K562 (cell line): ENCODE measurements around the gene GBF1. TPM values are rescaled to one million over a fixed set of nuclear protein-coding genes. Genes with fewer than 3 reads are reported as not detected.
"Not testable (repeated sequence)": the region's sequence is repeated elsewhere in the genome, so short reads cannot be mapped to it uniquely, and the experiment has no call there.

ENCODE experiments used
- ATAC-seq: fragments of 200-7000 bp; cut with Tn5 transposase; 3 replicates; pipeline ENCODE4 v1.9.1; 2020; ENCODE audit warnings: moderate library complexity
- BruUV-seq: library from RNA; stranded (reverse); fragments of 400-500 nt; replicated peaks from 2 replicates; lab custom pipeline; 2021; lab: Mats Ljungman, UMichigan
- CTCF ChIA-PET: fragments of 300-600 bp; formaldehyde crosslinking; extraction: SDS; loops from one replicate; lab custom pipeline; 2021; ENCODE audit warnings: low intra/inter-chr PET ratio; lab: Yijun Ruan, JAX
- POLR2A ChIA-PET: fragments of 300-600, 350-650 bp; sonication (Branson Sonifier 250); formaldehyde crosslinking; extraction: SDS; loops from one replicate; lab custom pipeline; 2021; ENCODE audit warnings: antibody characterized with exemption, inconsistent platforms; lab: Yijun Ruan, JAX
- DNase-seq, 4 experiments: peaks; one replicate each; pipeline versions ENCODE4 v3.0.0 to v3.0.0-alpha.2; 2011 to 2018; ENCODE audit warnings: low spot score in 3 of 4, mixed read lengths in 3 of 4; ENCODE audit errors: extremely low read depth in 1 of 4
- FAIRE-seq: peaks from 2 replicates; lab custom pipeline; 2011; peaks lifted over from hg19 to GRCh38; lab: Jason Lieb, UNC
- H2AFZ ChIP-seq: 2 replicates; pipeline ENCODE4 v1.6.0; 2011; ENCODE audit warnings: low read depth, low read length, control low read depth, inconsistent platforms
- H3K27ac ChIP-seq: fragments of 200-600 bp; 3 replicates; pipeline ENCODE4 v1.8.0; 2011; ENCODE audit warnings: low read depth, mild to moderate bottlenecking, control low read depth, inconsistent platforms, low read length, moderate library complexity, mixed read lengths; ENCODE audit errors: extremely low read depth
- H3K27me3 ChIP-seq, 2 experiments: fragments of 300-600 bp in 1 of 2; 2 replicates in 1 of 2; 3 replicates in 1 of 2; pipeline versions ENCODE4 v1.6.0 to v1.8.0; 2011; ENCODE audit warnings: inconsistent platforms in 2 of 2, low read length in 2 of 2, mild to moderate bottlenecking in 1 of 2, mixed read lengths in 1 of 2, moderate library complexity in 1 of 2; ENCODE audit not compliant: control insufficient read depth in 2 of 2, insufficient read depth in 2 of 2
- H3K36me3 ChIP-seq: fragments of 300-600 bp; 3 replicates; pipeline ENCODE4 v1.8.0; 2011; ENCODE audit warnings: mild to moderate bottlenecking, low read length, inconsistent platforms; ENCODE audit not compliant: control insufficient read depth, insufficient read depth
- H3K4me1 ChIP-seq, 2 experiments: fragments of 200-600 bp in 1 of 2; replicated peaks in 1 of 2; 2 replicates in 1 of 2; 3 replicates in 1 of 2; pipeline versions ENCODE4 v1.5.1 to v1.8.0; 2011; ENCODE audit warnings: inconsistent platforms in 2 of 2, low read length in 2 of 2, mild to moderate bottlenecking in 1 of 2, mixed read lengths in 1 of 2, moderate library complexity in 1 of 2; ENCODE audit not compliant: control insufficient read depth in 2 of 2, insufficient read depth in 2 of 2
- H3K4me2 ChIP-seq: 2 replicates; pipeline ENCODE4 v1.6.1; 2011; ENCODE audit warnings: low read length, control low read depth, inconsistent platforms, mixed read lengths; ENCODE audit not compliant: insufficient read depth
- H3K4me3 ChIP-seq: fragments of 200-600 bp; sonication (generic), shearing (Covaris generic); 2 replicates; pipeline ENCODE4 v1.5.1; 2016; ENCODE audit warnings: control low read depth, inconsistent platforms
- H3K79me2 ChIP-seq: fragments of 200-600 bp; 3 replicates; pipeline ENCODE4 v1.8.0; 2011; ENCODE audit warnings: low read length, inconsistent platforms; ENCODE audit not compliant: control insufficient read depth, insufficient read depth
- H3K9ac ChIP-seq, 2 experiments: 2 replicates each; pipeline versions ENCODE4 v1.6.0 to v1.6.1; 2011; ENCODE audit warnings: low read depth in 2 of 2, low read length in 2 of 2, control low read depth in 1 of 2, inconsistent platforms in 1 of 2, mild to moderate bottlenecking in 1 of 2, mixed read lengths in 1 of 2; ENCODE audit not compliant: insufficient read depth in 1 of 2
- H3K9me1 ChIP-seq: one replicate; pipeline ENCODE4 v1.6.0; 2011; ENCODE audit warnings: inconsistent platforms, mild to moderate bottlenecking, low read length, moderate library complexity; ENCODE audit not compliant: control insufficient read depth, insufficient read depth
- H3K9me3 ChIP-seq: replicated peaks from 2 replicates; pipeline ENCODE4 v1.5.1; 2011; ENCODE audit warnings: low read depth, low read length, inconsistent platforms; ENCODE audit not compliant: control insufficient read depth, insufficient read depth
- H4K20me1 ChIP-seq: replicated peaks from 2 replicates; pipeline ENCODE4 v1.6.1; 2011; ENCODE audit warnings: low read length, inconsistent platforms, mixed read lengths; ENCODE audit not compliant: control insufficient read depth, insufficient read depth
- ARID1B ChIP-seq: fragments of 450-650 bp; IDR thresholded peaks from 2 replicates; pipeline ENCODE4 v1.6.1; 2016; ENCODE audit warnings: antibody characterized with exemption, mild to moderate bottlenecking, inconsistent platforms
- ATF3 ChIP-seq, 2 experiments: fragments of 450-650 bp in 1 of 2; sonication (generic) in 1 of 2; formaldehyde crosslinking in 1 of 2; IDR thresholded peaks in 1 of 2; conservative IDR thresholded peaks in 1 of 2; 2 replicates each; pipeline versions ENCODE4 v1.6.1 to v1.8.1; 2016 to 2023; ENCODE audit warnings: mild to moderate bottlenecking in 2 of 2, moderate library complexity in 2 of 2, inconsistent platforms in 1 of 2, missing genetic modification reagents in 1 of 2
- DPF2 ChIP-seq: fragments of 450-650 bp; IDR thresholded peaks from 2 replicates; pipeline ENCODE4 v1.6.1; 2016
- FOSL1 ChIP-seq: fragments of 200-800 bp; sonication (Bioruptor generic); conservative IDR thresholded peaks from 2 replicates; pipeline ENCODE4 v1.6.1; 2016; ENCODE audit warnings: missing genetic modification characterization, missing compliant biosample characterization
- ZEB2 ChIP-seq: fragments of 450-650 bp; IDR thresholded peaks from 2 replicates; pipeline ENCODE4 v1.6.1; 2016
- WGBS: fragments of 100-300 bp; shearing (Covaris generic); methylation state at CpG from one replicate; pipeline ENCODE4 v1.1.6; 2016; ENCODE audit warnings: low coverage, mixed read lengths; ENCODE audit not compliant: insufficient coverage; ENCODE audit errors: missing lambda C conversion rate; 5-methylcytosine and 5-hydroxymethylcytosine counted together
- in situ Hi-C: fragments of 300-500 bp; cut with MboI; formaldehyde crosslinking; loops from 4 replicates; pipeline ENCODE4 v1.15.0; 2018; ENCODE audit warnings: inconsistent platforms, mixed read lengths
- intact Hi-C: fragments of 100-400 bp; cut with micrococcal nuclease; formaldehyde crosslinking; loops from 2 replicates; pipeline ENCODE4 v1.14.2; 2022
- polyA plus RNA-seq, 8 experiments: library from polyadenylated mRNA; depleted of rRNA in 4 of 8; stranded (reverse) in 5 of 8; unstranded in 3 of 8; fragments of >200 nt; fragmentation: Nextera tagmentation in 2 of 8; fragmentation: Illumina TruSeq in 1 of 8; extraction: Ambion mirVana in 2 of 8; extraction: Trizol in 1 of 8; gene quantifications; 2 replicates each; pipeline versions ENCODE4 v1.2.1 to v1.2.3, GENCODE V29; 2011 to 2014; ENCODE audit warnings: inconsistent platforms in 1 of 8, missing spikeins in 1 of 8
- total RNA-seq, 7 experiments: library from RNA; depleted of rRNA in 6 of 7; stranded (reverse); fragments of >200 nt in 6 of 7; fragmentation: Illumina TruSeq in 2 of 7; extraction: Trizol in 2 of 7; gene quantifications; 2 replicates each; pipeline versions ENCODE4 v1.2.1 to v1.2.3, GENCODE V29; 2011 to 2021; ENCODE audit warnings: low replicate concordance in 1 of 7
- TF ChIP-seq, protein P1 (sequence below): fragments of 450-650 bp; conservative IDR thresholded peaks from 2 replicates; pipeline ENCODE4 v1.6.1; 2016; ENCODE audit warnings: missing genetic modification characterization, low read depth, mild to moderate bottlenecking, missing compliant biosample characterization, moderate library complexity

Gene GBF1
- total and polyA plus RNA-seq, 9 of the 15 experiments (the other 6 are each of a cell fraction or from before 2014, with no cell fraction given), result 0.69 to 28.0 (median 10.3) TPM

DNA sequence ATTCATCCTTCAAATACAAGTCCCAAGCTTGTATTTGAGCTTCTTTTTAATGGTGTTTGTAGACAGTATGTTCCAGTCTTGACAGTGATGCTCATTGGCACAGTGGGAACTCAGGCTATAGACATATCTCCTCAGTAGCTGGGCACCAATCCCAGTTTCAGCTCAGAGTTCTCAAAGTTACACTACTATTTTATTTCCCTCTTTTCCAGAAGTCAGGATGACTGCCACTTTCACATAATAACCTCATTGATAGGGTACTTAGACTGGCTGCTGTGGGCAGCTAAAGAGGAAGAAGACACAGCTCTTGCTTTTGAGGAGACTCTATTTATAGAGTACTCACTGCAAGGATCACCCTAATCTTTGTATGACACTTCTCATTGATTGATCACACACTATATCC, 2.4 kb downstream of the GBF1 start:
- peaks cover 15% of the 10 kb centered on the region; the same call in 2 of the 3 replicates for H3K36me3 ChIP-seq
- no peak for TF ChIP-seq ZEB2
- TF ChIP-seq, protein P1, sequence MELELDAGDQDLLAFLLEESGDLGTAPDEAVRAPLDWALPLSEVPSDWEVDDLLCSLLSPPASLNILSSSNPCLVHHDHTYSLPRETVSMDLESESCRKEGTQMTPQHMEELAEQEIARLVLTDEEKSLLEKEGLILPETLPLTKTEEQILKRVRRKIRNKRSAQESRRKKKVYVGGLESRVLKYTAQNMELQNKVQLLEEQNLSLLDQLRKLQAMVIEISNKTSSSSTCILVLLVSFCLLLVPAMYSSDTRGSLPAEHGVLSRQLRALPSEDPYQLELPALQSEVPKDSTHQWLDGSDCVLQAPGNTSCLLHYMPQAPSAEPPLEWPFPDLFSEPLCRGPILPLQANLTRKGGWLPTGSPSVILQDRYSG (tag), result no peak
- TF ChIP-seq, all 486 proteins: peak for 0
- no peaks in the 10 kb centered on the region for H3K9me1 ChIP-seq
- ATAC-seq, result no peak
- peaks cover 0 to 23% of the 10 kb centered on the region in 2 experiments; a peak in 4 of 5 replicates for H3K4me1 ChIP-seq
- in situ Hi-C loops, result loop anchor here (25.0 kb wide), 1 partner anchor 340 kb away; no protein-coding TSS in a partner anchor
- CTCF ChIA-PET, result no interaction called here
- no peak for FAIRE-seq
- no peaks in the 10 kb centered on the region for H3K27me3 ChIP-seq
- no peak for DNase-seq
- H3K4me2 ChIP-seq, result peak overlapping the region; percentile 97
- H3K9ac ChIP-seq, result no peak overlapping the region; a peak in 1 of 4 replicates
- H3K4me3 ChIP-seq, result no peak overlapping the region
- no peak overlapping the region for H2AFZ ChIP-seq
- peaks cover 14% of the 10 kb centered on the region; the same call in 1 of the 2 replicates for H4K20me1 ChIP-seq
- no peak overlapping the region for H3K27ac ChIP-seq
- no peaks in the 10 kb centered on the region for H3K9me3 ChIP-seq
- BruUV-seq, result no TSS peak
- peaks cover 68% of the 10 kb centered on the region for H3K79me2 ChIP-seq
- intact Hi-C loops, result no loop called here
- POLR2A ChIA-PET, result interaction anchor here (0.7 to 1.0 kb wide), 2 partner anchors 19 to 22 kb away, joined by 3 read pairs; no protein-coding TSS in a partner anchor

- H3K4me2 ChIP-seq; CTCF ChIA-PET; H3K9me1 ChIP-seq; H3K4me1 ChIP-seq; H3K9ac ChIP-seq; H4K20me1 ChIP-seq; intact Hi-C loops; in situ Hi-C loops; H3K4me3 ChIP-seq; BruUV-seq; H3K9me3 ChIP-seq; H3K27me3 ChIP-seq; H2AFZ ChIP-seq; TF ChIP-seq ATF3 (CRISPR knock-in tag; conservative IDR thresholded peaks at IDR 0.05): not testable (repeated sequence)
- DNase-seq (peak in 1 of 4 experiments; percentile 30), ATAC-seq (peak; percentile 37; the same call in 2 of the 3 replicates), FAIRE-seq (peak; percentile 15)
- Histone ChIP-seq H3K36me3 (peaks cover 19% of the 10 kb centered on the region; the same call in 2 of the 3 replicates), H3K79me2 (peaks cover 86% of the 10 kb centered on the region), H3K27ac (peak overlapping the region; percentile 33; the same call in 1 of the 3 replicates)
- TF ChIP-seq FOSL1 (tag) (peak; percentile 54; the same call in 1 of the 2 replicates), DPF2 (0 out of 2 replicates have a peak, but pooled peaks have one; percentile 48), ATF3 (IDR thresholded peaks at IDR 0.05) (peak; percentile 70), ARID1B (0 out of 2 replicates have a peak, but pooled peaks have one; percentile 24)
- POLR2A ChIA-PET, result interaction anchor here (0.7 to 0.8 kb wide), 2 partner anchors 25 to 145 kb away, joined by 3 read pairs; no protein-coding TSS in a partner anchor
- WGBS, result 55% methylated on average over 3 of the region's 3 CpGs
These were observed 7.2 kb downstream of the GBF1 start for GRCh38 chr10:102252508-102252907.
